Activated T-cell treated with anti-CD3 and anti-CD28 coated beads, Interleukin-2, amount 50 U/mL, for 48 hours (primary cell): ENCODE data around the gene SEPTIN5.

ENCODE experiments used
- DNase-seq, 2 experiments: peaks; one replicate each; pipeline ENCODE4 v3.0.0-alpha.2; 2020

The SEPTIN5 gene

DNA sequence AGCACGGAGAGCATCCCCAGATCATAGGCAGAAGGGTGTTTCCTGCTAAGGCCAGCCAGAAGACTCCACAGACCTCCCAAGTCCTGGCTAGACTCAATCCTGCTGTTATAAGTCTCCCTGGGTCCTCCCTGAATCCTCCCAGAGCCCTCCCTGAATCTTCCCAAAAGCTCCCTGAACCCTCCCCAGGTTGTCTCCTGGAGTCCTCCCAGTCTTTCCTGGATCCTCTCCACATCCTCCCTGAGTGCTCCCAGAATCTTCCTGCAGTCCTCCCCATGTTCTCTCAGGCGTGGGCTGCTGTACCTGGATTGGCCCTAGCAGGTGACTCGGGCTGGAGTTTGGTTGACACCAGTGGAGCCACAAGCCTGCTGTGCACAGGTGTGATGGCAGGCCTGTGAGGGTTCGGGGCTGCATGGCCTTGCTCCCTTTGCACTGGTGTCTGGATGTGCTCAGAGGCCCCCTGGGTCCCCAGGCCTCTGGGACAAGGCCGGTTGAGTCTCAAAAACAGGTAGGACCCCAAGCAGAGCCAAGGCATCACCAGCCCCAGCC is 20.6 kb downstream of the SEPTIN5 start:
- DNase-seq, result no peak

DNA sequence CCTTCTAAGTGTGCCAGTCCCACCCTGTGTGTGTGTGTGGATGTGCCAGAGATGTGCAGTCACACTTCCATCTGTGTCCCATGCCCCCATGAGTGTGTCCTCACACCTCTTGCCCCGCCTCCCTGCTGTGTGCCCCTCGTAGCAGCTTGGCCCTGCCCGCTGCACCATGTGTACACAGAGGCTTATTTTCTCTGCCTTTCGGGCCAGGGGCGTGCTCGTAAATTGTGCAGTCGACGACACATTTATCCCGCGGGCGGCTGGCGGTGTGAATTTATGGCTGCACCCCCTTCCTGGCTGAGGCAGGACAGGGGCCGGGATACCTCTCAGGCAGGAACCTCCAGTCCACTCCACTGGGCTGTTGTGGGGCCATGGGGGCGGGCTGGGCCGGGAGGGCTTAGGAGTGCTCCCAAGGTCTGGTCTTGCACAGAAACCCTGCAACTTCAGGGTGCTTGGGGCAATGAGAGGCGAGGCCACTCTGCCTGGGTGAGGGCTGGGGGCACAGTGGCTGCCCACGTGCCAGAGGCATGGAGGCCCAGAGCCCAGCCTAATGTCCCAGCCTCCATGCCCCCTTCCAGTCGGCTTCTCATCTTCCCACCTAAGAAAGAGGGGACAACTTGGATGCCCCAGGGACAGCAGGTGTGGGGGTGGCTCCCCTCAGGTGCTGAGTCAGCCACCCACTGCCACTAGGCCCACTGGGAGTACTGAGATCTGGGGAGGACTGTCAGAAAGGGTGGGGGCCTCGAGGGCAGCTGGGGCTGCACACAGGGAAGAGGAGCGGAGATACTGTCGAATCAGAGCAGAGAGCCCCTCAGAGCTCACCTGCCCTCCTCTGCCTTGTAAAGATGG is 21.6 kb downstream of the SEPTIN5 start:
- no peak for DNase-seq

DNA sequence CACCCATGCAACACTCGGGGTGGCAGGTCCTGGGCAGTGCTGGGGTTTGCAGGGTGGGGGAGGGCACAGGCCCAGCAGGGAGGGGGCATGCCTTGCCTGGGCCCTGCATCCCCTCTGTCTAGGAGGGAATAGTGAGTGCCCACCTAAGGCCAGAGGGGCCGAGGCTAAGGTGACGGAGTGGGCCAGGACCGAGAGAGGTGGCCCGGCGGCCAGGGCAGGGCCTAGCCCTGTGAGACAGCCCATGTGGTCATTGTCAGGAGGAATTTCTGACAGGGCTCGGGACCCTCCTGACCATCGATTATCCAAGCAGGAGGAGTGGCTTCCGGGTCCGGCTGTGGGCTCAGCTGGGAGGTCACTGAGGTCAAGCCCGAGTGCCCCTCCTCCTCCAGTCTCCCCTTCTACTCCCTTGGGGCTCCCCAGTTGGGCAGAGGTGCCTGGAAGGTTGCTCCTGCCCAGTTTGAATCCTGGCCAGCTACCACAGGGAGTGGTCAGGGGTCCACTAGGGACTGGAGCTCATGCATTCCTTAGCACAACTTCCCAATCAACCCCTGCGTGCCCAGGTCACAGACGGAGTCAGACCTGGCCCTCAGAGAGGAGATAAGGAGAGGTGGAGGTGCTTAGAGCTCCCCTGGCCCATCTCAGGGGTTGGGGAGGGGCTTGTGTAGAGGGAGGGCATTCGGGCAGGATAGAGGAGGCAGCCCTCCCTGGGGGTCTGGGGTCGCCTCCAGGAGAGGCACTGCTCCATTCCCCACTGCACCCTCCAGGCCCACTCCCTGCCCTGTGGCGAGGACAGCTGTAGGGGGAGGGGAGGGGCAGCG is 23.8 kb downstream of the SEPTIN5 start:
- no peak for DNase-seq

DNA sequence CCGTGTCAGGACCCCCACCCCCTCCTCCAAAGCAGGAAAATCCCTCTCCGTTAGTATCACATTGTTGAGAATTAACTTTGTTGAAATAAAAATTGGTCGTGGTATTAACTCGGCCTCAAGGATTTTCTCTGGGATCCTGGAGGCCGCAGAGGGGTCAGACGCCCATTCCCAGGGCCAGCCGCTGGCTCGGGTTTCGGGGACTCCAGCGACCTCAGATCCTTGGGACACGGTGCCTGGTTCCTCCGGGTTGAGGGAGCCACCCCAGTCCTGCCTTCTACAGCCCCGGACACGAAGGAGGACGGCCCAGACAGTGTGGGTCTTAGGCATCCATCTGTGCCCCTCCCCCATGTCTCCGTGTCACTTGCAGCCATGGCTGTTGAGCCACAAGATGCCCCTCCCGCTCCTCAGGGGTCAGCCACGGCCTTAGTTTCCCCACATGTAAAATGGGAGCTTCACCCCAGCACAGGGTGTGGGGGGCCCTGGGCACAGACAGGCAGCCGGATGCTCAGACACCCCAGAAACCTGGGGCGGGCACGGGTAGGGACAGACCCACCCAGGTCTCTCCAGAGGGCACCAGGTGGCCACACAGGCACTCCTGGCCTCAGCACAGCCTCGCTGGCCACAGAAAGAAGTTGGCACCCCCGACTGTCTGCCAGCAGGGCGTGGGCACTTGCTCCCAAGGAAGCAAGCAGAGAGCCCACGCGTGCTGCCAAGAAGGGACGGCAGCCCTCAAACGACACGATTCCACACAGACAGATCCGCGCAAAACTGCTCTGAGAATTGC is 24.6 kb downstream of the SEPTIN5 start:
- DNase-seq, result no peak

DNA sequence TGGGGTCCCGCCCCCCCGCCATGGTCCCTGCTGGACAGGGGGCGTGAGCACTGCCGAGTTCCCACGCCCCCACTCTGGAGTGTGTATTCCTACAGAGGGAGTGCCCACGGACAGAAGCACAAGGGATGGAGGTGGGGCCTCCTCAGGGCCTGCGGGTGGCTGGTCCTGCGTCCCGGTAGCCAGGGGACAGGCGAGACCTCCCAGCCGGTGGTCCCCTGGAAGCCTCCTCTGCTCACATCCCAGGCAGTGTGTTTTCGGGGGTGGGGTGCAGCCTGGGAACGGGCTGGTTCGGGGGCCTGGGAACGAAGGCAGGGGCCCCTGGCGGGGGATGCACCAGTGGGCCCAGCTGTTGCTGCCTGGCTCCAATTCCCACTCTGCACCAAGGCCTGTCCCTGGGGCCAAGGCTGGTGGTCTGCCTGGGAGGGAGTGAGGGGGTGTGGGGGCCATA is 25.2 kb downstream of the SEPTIN5 start:
- no peak for DNase-seq

DNA sequence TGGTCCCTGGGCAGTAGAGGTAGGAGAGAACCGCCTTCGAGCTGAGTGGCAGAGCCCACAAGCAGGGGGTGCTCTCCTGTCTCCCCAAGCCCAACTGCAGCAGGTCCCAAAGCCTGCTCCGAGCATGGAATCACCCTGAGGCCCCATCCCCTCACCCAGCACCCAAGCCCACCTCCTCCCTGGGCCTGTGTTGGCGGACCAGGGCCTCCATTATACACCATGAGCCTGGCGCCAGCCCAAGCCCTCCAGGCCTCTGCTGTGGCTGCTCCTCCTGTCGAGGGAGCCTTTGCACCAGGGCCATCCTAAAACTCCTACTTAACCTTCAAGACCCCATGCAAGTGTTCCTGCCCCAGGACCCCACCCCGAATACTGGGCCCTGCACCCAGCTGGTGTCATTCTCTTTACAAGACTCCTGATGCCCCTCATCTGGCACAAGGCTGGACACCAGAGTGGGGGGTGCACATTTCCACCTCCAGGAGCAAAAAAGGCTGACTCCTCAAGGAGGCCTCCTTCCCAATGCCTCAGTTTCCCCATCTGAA is 25.7 kb downstream of the SEPTIN5 start:
- no peak for DNase-seq

DNA sequence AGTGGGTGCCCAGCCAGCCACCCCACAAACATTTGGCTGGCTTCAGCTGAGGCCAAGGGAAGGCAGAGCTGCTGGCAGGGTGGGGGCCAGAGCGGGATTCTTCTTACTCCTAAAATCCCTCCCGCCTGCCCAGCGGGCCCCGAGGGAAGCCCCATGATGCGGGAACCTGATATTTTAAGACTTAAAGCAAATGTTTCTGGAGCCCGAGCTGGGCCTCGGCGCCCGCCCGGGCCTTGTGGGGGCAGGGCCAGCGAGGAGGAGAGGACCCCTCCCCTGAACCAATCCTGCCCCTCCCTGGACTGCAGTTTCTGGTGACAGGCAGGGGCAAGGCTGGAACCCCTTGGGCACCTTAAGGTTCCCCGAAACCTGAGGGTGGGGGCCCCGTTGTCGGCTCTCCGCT is 26.3 kb downstream of the SEPTIN5 start:
- no peak for DNase-seq

DNA sequence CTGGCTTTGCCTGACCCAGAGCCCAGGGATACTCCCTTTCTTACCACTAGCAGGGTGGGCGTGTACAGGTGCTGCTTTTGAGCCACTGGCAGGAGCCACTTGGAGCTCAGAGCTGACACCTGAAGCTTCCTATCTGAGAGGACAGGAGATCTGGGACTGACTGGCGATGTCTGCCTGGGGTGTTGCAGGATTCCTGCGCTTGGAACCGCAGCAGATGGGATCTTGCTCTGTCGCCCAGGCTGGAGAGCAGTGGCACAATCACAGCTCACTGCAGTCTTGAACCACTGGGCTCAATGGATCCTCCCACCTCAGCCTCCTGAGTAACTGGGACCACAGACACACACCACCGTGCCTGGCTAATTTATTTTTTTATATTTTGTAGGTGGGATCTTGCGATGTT is 26.8 kb downstream of the SEPTIN5 start:
- no peak for DNase-seq

DNA sequence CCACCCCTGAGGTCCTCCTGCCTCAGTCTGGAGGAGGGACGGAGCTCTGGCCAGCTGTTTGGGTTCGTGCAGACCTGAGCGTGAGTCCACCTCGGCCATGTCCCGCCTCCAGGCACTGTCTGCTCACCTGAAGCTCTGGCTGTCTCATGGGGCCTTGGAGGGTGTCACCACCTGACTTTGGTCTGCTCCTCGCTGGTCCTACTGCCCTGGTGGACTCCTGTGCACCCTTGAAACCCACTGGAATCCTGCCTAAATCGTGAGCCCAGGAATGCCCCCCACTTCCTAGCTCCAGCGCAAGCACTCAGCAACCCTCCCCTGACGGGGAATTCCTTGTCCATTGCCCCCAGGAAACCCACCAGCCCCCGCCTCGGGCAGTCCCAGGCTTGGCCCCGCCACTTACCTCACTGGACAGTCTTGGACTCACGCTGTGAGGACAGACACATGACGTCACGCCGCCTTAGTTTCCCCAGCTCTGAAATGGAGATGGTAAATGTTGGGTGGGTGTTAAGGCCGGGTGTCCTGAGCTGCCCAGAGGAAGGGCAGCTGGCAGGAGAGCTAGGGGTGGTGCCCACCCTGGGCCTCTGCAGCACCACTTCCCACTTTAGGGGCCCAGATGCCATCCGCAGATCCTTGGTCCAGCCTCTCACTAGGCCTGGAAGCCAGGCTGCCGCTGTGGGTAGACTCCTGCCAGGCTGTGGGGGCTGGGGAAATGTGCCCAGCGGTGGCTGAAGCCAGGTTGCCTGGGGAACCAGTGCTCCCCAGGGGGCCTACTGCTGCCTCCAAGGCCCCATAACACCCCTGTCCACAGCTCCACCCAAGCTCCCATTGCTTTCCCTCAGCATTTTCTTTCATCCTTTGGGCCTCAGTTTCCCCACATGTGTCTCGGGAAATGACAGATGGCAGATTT is 28.1 kb downstream of the SEPTIN5 start:
- DNase-seq, result no peak

DNA sequence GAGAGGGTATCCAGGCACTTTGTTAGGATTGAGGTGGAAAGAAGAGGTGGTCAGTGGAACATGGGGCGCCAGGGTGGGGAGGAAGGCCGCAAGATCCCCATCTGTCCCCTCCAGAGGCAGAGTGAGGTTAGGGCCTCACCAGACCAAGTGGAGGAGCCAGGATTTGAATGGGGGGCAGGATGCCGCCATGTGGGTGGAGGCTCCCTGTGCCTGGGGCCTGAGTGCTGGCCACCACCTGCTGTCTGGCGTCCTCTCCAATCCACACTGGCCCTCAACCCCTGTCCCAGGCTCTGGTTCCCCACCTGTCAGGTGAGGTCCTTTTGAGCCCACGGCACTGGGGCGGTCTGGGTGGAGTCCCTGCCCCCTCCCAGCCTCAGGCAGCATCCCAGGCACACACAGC is 28.8 kb downstream of the SEPTIN5 start:
- no peak for DNase-seq

DNA sequence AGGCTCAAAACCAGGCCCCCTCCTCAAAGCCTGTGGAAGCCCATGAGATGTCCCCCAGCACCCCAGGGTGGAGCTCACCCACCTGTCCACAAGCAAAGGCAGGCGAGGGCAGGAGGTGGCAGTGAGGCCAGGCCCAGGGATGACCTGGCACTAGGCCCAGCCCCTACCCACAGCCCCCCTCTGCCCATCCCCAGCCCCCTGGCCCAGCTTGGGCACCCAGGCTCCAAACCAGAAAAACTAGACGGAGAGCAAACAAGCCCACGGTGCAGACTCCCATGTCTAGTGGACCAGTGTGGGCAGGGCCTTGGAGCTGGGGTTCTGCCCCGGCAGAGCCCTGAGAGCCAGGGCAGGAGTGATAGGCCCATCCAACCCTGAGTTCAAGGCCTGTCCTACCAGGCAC is 29.3 kb downstream of the SEPTIN5 start:
- no peak for DNase-seq

DNA sequence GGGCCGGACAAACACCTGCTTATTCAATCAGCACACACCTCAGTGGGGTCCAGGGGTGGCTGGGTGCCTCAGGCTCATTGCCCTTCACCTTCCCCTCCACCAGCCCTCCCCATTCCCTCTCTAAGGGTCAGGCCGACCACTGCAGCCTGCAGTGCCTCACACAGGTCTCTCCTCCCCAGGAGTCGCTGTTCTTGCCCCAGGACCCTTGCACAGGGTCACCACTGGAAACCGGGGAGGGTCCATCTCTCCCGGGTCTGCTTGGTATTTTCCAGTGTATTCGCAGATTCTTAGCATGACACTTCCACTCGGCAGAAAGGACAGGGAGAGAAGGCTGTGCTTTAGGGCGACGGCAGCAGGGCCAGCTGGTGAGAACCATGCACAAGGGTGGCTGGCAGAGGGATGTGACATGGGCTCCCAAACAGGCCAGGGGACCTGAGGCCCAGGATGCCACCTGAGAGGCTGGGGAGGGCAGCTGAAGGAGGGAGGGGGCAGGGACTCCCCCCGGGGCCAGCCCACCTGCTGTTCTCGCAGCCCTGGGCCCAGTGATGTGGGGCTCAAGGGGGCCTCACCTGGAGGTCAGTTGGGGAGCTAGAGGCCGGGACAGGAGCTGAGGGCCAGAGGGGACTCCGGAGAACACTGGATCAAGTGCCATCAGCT is 30.2 kb downstream of the SEPTIN5 start:
- DNase-seq, result no peak

DNA sequence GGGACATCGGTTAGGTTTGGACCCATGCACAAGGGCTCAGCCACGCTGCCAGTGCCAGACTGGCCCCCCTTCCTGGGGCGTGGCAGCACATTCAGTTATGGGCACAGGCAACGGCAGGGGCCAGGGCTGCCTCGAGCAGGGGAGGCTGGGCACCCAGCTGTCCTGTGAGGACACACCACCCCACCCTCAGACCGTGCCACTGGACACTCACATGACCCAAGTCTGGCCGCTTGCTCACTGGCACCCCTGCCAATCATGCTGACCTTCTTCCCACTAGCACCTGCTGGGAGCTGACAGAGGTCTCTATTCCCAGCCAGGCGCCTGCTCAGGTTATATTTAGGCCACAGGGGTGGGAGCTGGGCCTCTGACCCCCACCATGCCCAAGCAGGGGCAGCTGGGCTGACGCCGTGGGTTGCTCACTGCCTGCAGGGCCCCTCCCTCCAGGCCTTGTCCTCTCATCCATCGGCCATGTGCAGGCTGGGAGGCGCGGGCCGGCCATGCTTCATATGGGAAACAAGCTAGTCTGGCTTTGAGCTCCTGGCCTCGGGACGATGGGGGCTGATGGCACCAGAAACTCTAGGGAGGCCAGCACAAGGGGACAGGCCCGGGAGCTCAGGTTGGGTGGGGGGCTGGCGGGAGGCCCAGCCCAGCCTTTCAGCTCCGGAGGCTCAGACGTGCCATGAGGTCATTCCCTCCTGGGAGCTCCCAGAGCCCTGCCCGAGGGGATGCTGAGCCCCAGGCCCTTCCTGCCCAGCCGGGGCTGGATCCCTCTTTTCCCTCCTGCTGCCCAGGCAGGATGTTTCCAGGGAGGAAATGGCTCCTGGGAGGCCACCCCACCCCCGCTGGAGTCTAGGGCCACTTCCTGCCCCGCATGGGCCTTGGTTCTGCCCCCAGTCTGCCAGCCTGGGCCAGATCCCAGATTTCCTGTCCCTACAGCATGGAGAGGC is 31.1 kb downstream of the SEPTIN5 start:
- no peak for DNase-seq

DNA sequence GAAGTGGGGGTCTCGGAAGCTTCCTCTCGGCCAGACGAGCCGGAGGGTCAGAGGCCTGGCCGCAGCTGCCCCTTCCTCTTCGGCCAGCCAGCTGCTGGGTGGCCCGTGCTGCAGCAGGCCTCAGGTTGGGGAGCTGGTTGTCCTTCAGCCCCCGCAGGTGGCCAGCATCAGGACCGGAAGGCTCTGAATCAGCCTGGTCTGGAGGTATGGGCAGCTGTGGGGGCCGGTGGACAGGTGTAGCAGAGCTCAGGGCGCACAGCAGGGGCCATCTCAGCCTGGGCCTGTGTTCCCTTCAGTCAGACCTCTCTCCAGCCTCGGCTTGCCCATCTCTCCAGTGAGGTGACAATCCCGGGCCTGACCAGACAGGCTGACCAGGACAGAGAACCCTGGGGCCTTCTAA is 32.4 kb downstream of the SEPTIN5 start:
- no peak for DNase-seq

DNA sequence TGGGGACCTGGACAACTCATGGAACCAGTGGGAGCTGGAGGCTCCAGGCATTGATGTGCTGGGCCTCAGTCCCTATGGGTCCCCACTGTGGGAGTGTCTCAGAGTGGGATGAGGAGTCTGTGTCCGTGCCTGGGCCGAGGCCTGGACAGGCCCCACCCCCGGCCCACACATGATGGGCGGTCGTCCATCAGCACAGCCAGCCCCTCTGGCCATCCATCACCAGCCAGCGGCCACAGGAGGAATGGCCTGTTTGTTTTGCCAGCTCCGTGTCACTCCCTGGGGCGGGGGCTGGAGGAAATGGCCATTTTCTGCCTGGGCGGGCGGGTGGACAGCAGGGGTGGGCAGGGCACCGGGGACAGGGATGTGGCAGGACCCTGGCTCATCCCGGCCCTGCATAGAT is 33.2 kb downstream of the SEPTIN5 start:
- no peak for DNase-seq

DNA sequence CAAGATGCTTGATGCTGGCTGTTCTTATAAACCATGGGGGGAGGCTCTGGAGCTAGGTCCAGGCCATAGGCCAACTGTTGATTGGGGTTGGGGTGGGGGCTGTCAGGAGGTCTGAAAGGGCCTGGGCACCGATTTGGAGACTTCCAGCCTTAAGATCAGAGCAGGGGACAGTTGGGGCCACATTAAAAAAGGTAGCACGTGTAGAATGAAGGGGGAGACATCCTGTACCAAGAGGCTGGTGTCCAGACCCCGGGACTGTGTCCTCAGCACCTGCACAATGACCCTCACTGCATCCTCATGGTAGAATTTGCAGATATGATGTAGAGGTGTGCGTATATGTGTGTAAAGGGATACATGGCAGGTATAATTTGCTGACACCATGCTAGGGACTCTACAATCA is 33.8 kb downstream of the SEPTIN5 start:
- no peak for DNase-seq

DNA sequence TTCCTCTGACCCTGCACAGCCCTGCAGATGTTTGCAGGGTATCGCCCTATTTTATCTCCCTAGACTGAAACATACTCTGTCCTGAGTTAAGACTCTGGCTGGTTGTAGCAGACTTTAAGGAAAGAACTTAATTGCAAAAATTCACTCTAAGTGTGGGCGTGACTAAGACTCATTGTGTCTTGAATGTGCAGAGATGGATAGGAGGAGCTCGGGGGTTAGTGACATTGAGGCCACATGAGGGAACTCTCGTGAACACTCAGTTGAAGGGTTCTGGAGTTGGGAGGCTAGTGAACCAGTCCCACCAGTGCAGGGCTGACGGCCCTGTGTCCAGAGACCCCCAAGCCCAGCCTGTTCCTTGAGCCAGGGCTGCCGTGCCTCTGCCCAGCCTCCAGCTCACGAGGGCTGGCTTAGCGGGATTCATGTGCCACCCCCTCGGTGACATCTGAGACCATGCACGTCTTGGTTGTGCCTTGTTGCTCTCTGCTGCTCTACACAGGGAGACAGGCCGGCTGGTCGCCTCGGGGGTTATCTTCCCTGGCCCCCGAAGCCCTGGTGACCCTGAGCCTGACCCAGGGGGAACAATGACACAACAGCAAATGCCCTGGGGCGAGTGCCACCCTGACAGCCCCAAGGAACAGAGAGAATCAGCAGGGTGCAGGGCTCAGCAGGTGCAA is 34.8 kb downstream of the SEPTIN5 start:
- no peak for DNase-seq

DNA sequence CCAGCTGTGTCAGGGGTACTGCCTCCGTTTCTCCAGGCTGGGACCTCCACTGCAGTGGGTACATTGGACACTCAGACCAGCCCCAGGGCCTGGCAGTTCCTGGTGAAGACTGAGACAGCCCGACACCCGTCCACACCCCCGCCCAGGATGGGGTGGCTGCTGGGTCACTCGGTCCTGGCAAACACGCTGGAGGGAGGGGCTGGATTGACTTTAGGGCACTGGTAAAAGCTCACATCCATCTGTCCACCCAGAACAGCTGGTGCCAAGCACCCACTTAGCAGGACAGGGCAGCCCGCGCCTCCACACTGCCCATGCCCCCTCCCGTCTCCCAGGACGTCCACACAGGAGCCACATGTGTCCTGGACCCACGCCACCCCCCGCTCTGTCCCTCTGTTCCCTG is 35.6 kb downstream of the SEPTIN5 start:
- no peak for DNase-seq
